Measurements from ENCODE around the gene IMMP2L.
"Not testable (repeated sequence)": the region's sequence is repeated elsewhere in the genome, so short reads cannot be mapped to it uniquely, and the experiment has no call there.

IMMP2L gene

DNA sequence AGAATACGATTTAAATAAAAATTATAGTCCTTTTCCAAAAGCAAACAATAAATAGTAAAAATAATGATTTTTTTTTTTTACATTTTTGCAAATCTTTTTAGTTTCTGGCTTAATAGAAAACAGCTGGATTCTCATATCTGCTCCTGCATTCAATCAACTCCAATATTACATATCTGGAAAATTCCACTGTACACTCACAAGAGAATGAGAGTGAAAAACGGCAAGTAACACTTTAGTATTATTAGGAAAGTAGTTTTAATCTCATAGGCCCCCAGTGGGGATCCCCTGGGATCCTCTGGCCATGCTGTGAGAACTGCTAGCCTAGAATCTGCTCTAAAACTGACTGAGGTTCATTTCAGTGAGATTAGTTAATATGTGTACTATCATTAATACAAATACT, 599.9 kb downstream of the IMMP2L start:
- no peak for DNase-seq

DNA sequence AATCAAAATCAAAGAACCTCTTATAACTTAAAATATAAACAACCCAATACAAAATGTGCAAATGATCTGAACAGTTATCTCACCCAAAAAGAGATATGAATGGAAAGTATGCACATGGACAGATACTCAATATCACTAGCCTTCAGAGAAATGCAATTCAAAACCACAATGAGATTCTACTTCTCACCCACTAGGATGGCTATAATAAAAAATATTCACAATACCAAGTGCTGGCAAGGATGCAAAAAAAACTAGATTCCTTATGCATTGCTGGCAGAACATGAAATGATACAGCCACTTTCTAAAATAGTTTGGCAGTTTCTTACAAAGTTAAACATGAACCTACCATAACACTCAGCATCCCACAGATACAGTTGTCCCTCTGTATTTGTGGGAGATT, 601.5 kb downstream of the IMMP2L start:
- no peak for DNase-seq

DNA sequence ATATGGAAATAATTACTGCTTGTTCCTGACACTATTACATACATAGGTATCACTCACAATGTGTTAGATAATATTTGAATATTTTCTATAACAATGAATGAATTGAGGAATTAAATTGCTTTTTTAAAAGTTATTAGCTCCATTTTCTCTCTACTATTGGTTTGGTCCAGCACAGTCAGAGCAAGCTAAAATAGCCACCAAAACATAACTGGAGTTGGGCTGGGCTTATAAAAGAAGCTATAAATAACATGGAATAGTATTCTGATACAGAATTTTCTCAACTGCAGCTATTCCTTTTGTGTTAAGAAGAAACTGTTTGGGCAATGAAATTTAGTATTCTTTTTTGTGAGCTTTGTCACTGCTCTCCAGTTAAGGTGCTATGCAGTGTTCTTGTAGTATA, 614.0 kb downstream of the IMMP2L start:
- DNase-seq: no peak

DNA sequence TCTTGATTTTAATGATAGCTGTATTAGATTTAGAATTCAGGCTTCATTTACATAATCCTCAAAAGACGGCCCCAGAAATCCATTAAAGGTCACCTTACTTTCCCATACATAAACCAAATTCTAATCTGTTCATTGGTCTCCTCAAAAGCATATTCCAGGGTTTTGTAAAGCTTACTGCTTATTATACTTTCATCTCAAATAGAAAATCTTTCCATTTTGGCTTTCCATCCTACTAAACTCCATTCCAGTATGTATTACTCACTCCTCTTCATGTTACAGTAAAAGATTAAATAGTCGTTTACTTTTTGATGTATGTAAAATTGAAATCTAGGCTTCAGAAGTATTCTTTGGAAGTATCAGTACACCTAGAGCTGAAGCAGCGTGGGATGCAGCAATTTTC, 614.9 kb downstream of the IMMP2L start:
- DNase-seq: no peak

DNA sequence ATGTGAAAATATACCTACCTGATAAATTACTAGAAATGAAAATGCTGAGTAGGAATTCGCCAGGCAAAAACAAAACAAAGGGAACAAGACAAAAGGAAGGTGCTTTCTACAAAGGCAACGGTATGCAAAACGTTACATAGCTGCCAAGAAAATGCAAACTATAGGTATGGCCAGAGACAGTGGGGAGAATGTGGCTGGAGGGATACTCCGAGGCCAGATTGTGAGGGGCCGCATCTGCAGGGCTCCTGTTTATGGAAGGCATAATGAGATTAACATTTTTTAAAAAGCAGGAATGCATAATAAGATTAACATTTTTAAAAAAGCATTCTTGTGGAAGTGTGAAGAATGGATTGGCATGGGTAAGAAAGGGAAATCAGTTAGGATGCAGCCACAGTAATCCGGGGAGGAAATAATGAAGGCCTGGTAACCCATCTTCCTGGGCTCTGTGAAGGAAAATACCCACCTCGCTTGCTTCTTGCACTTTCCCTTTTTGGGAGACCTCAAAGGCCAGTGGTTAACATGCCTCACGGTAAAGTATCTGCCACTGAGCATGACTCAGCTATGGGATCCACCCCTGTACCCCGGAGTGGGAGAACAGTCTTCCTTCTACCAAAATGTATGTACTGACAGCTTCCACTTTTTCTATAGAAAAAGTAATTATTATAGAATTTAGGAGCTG, 617.2 kb downstream of the IMMP2L start:
- DNase-seq: no peak

DNA sequence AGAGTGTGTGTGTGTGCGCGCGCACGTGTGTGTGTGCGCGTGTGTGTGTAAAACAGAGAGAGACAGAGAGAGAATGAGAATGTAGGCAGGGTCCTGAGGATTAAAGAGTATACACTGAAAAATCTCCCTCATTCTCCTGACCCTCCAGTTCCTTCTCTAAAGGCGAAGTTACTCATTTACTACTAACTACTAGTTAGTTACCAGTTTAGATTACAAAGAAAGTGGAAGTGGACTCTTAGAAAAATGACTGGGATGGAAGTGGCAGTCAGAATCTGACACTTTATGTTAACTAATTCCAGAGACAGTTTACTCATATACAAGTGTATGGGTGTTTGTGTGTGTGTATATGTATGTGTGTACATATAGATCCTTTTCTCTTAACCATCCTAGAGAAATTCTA, 617.8 kb downstream of the IMMP2L start:
- no peak for DNase-seq

DNA sequence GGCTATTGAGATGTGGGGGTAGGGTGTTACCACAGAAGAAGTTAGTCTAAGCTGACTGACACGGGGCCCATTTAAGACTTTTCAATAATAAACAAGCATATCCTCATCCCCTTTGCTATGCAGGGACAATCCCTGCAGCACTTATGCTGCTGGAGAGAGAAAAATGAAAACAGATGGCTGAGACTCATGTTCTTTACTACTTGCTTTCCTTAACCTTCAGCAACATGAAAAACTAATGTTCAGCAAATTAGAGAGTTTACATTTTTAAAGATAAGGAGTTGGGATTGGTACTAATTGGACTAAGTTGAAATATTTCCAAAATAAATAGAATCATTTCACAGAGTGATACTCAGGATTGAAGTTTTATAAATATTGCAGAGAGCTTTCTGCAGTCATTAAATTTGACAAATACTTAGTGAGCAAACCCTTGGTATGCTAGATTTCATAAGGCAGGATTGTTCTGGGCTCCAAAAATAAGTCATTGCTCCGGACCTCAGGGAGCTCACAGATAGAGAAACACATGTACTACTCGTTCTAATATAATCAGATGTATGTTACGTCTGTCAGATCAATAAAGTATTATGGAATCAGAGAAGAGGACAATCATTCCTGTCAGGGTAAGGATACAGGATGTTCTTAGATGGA, 618.5 kb downstream of the IMMP2L start:
- DNase-seq: no peak

DNA sequence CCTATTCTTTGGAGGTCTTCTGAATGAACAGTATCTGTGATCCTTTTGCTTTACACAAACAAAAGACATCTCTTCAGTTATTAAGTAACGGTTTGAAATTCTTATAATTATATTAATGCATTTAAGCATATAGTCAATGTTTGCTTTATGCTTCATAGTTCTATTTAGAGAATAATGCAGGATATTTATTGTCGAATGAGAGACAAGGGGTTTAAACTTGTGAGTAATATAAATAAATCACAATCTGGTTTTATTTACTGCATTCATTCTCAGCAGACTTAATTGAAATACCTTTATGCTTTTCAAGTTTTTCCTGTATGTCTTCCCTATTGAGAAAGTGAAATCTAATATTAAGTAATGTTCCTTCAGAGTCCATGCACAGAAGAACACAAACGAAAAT, 620.9 kb downstream of the IMMP2L start:
- DNase-seq: no peak

DNA sequence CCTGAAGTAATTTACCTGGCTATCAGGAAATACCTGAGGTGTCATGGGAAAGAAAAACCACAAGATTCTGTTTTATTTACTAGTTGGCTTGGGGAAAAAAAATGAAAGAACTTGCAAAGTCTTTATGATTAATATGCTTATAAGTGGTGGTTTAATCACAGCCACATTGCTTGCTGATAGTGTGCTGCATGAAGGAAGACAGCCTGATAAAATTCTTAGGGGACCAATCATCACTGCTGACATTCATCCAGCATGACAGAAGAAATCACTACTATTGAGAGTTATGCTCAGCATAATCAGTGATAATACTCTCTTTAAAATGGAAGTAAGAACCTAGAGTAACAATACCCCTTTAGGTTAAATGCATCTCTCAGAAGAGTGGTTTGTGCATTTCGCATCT, 621.5 kb downstream of the IMMP2L start:
- no peak for DNase-seq

DNA sequence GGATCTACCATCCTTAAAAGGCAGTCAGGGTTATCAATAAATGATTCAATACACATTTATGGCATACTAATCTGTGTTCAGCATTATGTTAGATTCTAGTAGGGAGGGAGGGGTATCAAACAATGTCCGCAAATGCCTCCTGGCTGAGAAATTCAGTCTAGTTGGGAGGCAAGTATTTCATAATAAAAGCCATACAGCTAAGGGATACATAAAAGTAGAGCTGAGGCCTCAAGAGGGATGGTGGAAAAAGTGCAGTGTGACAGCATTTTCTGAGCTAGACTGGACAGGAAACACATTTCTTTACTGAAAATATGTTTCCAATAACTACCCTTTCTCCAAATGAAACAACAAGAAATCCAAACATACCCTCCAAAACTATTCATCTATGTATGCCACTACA, 624.1 kb downstream of the IMMP2L start:
- no peak for DNase-seq

DNA sequence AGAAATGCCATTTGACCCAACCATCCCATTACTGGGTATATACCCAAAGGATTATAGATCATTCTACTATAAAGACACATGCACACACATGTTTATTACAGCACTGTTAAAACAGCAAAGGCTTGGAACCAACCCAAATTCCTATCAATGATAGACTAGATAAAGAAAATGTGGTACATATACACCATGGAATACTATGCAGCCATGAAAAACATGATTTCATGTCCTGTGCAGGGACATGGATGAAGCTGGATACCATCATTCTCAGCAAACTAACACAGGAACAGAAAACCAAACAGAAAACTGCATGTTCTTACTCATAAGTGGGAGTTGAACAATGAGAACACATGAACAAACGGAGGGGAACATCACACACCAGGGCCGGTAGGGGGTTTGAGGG, 625.6 kb downstream of the IMMP2L start:
- not testable (repeated sequence) for DNase-seq

DNA sequence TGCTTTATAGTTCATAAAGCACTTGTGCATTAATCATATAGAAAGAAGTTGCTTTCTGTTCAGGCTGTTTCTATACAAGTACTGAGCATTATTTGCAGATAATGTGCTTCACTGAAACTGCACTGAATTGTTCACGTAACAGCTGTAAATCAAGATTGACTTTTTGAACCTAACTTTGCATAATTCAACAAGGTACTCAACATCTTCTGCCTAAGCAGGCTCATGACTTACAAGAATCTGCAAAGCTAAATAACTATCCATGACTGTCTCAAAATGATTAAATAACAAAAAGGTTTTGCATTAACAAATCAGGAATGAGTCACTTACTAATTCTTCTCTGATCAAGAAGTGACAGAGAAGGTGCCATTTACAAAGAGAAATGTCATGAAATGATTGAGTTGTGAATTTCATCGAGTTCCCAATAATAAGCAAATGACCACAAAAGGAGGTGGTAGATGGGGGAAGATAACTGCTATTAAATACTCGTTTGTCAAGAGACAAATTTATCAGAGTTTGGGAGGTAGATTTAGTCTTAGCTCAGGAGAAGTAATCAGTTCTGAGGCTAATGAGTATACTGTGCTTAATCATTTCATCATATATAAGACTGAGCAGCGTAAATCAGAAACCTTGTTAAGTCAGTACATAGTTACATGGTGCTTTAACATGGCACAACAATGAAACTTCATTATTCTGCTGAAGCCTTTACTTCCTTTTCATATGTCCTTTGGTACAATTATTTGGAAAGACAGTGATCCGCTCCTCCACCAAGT, 632.6 kb downstream of the IMMP2L start:
- DNase-seq: no peak

DNA sequence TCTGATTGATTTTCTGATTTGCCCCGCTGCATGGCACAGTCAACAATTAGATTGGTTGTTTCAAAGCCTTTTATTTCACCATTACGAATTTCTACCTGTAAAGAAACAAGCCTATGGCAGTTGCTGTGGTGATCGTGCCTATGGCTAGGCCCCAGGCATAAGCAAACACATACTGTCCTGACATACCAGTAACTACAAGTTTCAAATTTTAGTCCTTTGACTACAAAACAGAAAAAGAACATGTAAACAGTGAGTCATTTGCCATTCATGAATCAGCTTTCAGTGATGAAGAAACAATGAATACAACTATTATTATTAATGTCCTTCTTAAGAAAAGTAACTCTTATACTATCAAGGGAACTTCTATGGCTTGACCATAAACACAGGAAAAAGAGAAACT, 639.4 kb downstream of the IMMP2L start:
- no peak for DNase-seq

DNA sequence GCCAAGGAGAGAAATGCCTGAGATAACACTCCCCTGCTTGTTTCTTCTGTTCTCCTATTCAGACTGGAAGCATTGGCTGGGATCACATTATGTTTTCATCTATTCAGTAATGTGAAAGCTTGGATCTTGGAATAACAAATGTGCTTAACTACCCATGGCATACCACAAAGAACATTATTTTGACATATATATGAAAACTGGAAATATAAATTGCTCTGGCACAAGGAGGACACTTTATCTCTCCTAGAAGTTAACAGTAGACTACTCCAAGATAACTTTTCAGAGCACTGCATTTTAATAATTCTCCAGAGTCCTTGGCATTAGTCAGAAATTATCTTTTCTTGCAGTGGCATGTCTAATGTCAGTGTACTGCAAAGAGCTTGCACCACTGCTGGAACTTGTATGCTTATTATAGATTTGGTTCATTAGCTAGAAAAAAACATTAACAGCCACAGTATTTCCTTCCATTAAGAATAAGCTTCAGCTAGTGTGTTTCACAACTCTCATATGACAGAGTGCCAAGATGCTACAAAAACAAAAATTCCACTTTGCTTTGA, 640.6 kb downstream of the IMMP2L start:
- DNase-seq: no peak

DNA sequence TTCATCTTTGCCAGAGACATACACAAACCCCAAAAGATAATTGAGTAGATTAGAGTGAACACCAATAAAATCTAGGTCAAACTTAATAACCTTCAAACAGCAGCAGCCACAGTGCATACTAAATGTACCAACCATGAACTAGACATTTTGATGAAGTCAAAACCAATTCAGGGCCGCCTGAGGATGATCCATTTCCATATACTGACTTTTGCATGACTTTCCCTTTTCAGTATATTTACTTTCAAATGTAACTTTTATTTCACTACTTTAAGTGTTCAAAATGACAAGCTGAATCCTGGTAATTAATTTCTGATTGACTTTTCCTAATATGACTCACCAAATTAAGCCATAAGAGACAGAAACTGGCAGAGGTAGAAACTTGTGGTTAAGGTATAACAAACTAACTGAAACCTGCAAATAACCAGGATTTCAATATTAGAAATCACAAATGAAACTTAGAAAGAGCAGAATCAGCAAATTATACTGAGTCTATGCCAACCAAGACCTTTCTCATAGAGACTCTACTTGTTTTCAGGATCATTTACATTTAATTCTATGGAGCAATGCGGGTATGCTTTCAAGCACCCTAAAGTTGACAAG, 643.2 kb downstream of the IMMP2L start:
- DNase-seq: no peak

DNA sequence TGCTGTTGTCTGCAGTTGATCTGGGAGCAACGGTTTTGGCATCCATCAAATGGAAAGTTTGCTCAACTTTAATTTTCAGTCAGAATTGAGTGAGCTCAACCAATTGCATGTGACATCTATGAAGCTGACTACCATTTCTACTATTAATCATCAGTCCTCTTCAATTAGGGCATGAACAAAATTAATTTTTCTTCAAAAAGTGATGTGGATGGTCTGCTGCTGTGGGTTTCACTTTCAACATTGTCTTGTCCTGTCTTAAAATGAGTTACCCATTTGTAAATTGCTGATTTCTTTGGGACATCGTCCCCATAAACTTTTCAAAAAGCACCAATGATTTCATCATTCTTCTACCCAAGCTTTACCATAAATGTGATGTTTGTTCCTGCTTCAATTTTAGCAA, 648.0 kb downstream of the IMMP2L start:
- no peak for DNase-seq

DNA sequence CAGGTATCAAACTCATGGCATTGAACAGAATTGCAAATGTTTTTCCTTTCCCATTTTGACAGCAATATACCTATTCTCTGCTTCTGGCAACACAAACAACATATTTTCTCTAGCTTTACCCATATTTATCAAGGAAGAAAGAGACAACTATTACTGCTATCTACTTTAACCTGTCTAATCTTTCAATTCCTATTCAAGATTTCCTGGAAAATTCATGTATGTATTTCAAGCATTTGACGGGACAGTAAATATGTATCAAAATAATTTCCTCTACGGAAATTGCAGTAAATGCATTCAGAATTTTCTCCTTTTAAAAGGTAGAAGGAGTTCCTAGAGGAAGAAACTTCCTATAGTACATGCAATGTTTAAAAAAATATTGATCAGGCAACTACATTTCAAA, 650.7 kb downstream of the IMMP2L start:
- DNase-seq: no peak

DNA sequence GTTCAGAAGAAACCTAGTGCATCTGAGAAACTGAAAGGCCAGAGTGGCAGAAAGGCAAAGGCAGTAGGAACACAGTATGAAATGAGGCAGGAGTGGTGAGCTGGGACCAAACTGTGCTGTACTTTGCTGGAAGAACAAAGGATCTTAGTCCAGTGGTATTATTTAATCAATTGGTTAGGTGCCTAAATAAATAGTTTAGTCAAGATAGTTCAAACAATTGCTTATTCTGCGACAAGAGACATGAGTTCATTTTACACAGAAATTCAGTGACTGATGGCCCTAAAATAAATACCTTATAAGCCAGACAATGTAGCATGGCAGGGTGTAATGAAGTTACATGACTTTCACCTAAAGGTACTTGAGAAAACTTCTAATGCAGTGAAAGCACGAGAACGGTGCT, 653.2 kb downstream of the IMMP2L start:
- no peak for DNase-seq

DNA sequence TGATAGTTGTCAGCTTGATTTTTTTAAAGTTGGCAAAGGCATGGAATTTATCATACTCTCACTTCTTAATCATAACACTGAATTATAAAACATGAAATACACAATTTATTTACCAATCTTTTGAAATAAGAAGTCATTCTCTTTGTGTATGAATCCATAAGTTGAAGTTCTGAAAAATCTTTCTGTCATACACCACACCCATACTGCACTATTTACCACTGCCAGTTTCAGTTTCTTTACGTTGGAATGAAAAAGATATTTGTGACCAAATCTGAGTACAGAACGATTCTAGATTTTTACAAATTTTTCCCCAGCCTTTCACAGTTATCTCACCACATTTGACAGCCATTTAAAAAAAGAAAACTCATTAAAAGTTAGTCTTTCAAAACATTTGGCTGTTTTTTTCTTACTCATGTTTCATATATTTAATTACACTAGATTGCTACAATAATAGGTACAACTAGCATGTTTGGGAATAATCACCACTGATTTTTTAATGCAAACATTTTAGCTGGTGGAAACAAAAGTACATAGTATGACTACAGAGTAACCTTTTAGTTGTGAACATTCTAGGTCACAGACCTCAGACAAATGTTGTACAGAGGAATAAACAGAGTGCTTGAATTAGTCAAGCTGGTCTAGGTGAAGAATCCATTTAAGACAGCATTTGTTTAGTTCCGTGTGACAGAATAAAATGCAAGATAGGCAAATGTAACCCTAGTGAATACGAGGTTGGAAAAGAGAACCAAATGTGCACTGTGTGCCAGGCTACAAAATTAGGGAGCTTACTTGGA, 656.3 kb downstream of the IMMP2L start:
- DNase-seq: no peak

DNA sequence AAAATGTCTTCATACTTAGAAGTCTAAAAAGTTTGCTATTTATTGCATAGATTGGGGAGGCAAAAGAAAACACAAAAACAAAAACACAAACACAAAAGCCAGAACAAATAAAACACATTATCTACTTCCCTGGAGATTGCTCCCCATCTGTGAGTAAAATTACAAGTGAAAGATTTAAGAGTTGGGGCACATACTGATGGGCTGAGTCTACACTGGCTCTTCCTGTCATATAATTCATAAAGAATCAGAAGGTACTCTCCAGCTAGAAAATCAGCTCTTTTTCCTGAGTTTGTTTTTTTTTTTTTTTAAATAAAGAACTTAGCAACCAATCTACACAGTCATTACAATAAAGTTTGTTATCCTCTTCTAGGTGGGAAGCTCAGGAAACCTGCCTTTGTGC, 663.8 kb downstream of the IMMP2L start:
- DNase-seq: no peak

DNA sequence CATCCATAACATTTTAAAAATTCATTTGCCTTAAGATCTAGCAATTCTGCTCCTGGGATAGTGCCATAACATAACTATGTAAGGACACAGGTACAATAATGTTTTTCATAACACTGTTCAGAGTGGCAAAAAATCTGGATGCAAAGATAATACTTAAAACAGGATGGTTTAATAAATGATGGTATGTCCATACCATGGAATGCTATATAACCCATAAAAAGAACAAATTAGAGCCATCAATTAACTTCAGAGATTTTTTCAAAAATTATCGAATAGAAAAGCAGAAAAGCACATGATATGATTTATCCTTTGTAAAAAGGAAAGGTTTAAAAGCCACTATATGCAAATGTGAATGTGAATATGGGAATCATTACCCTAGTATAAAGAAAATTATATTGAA, 664.8 kb downstream of the IMMP2L start:
- no peak for DNase-seq

DNA sequence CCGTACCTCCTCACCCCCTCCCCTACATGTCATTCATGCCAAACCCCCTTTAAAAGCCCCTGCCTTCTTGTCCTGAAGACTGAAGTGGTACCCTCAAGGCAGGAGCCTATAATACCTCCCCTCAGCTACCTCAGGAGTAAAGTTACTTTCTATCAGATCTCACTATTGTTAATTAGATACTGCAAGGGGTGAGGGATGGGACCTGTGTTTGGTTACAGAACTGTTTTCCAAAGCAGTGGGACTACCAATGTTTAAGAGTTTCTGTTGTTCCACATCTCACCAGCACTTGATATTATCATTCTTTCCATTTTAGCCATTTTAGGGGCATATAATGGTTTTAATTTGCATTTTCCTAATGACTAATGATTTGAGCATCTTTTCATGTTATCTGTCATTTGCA, 668.2 kb downstream of the IMMP2L start:
- no peak for DNase-seq

DNA sequence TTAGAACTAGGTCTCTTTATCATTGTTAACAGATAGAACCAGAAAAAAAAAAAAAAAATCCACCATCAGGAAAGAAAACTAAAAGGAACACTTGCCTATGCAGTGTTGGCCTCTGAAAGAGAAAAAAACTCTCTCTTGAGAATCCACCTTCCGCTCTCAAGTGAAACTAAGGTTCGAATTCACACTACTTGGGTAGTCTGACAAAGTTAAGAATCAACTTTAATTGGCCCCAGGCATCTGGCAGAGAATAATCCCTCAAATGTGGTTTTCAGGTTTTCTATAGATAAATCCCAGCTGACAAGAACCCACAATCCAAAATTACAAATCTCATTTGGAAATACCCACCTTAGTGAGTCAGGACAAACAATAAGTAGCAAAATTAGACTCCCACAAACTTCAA, 671.1 kb downstream of the IMMP2L start:
- no peak for DNase-seq

Measured in NCI-H1694 treated with DMSO at 0.1 percent for 48 hours (cell line).